ENCODE measurements around the gene VPS9D1.
A peak's percentile ranks its signal among the peaks of the same experiment; 100 is the strongest.

Gene VPS9D1

DNA sequence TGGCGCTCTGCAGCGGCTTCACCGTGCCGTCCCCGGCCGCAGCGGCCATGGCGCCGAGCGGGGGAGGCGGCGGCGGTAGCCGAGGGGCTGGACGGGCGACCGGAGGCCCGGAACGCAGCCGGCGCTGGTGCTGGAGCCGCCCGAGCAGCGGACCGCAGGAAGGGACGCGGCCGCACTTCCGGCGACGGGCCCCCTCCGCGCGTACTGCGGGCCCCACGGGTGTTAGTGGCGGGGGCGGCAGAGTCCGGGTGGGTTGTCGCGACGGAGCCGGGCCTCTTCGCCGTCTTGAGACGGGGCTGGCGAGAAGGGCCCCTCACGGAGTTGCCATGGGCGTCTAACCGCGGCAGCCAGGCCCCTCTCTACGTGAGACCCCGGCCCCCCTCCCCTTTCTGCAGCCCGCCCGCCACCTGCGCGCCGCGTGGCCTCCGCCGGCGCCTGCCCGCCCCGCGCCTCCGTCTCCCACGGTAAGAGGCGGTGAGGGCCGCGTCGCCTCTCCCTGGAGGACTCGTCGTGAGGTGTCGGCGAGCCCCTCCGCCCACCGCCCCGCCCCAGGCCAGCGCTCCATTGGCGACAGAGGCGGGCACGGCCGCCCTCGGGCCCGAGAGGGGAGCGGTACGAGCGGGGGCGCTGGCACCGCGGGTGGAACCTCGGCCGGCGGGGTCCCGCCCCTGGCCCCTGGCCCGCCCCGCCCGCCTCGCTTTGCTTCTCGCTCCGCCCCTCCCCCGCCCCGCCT is at the start of gene VPS9D1, which contains the start of gene ZNF276:
TSS of gene VPS9D1 (minus strand) at position 86 of the 733 bp plus-strand sequence. CDS start at position 49, 37 bp downstream.
TSS of gene ZNF276 (plus strand) at position 725 of the 733 bp plus-strand sequence. CDS start 104 bp downstream, outside the sequence.
- peak within 1 kb of the TSS; percentile 81 for H3K4me3 ChIP-seq (ENCODE audit: low read depth, low read length)
- H3K9ac ChIP-seq (ENCODE audit: low read depth, low read length): peak within 1 kb of the TSS; percentile 60
- no peaks in the 10 kb centered on the region for H3K9me3 ChIP-seq (ENCODE audit: control insufficient read depth, insufficient read depth, low read length)
- peaks cover 20% of the 10 kb centered on the region for H3K27me3 ChIP-seq (ENCODE audit: control insufficient read depth, insufficient read depth, low read length)
- peaks cover 2% of the 10 kb centered on the region for H3K4me1 ChIP-seq (ENCODE audit: control insufficient read depth, insufficient read depth, low read length)
- H3K36me3 ChIP-seq (ENCODE audit: control insufficient read depth, insufficient read depth, low read length): peaks cover 17% of the 10 kb centered on the region

- no peak overlapping the region for H3K4me3 ChIP-seq (ENCODE audit: low read depth, low read length)
- H3K4me1 ChIP-seq (ENCODE audit: control insufficient read depth, insufficient read depth, low read length): no peaks in the 10 kb centered on the region
- no peak overlapping the region for H3K9ac ChIP-seq (ENCODE audit: low read depth, low read length)
- peaks cover 69% of the 10 kb centered on the region for H3K36me3 ChIP-seq (ENCODE audit: control insufficient read depth, insufficient read depth, low read length)
- no peaks in the 10 kb centered on the region for H3K27me3 ChIP-seq (ENCODE audit: control insufficient read depth, insufficient read depth, low read length)
- H3K9me3 ChIP-seq (ENCODE audit: control insufficient read depth, insufficient read depth, low read length): no peaks in the 10 kb centered on the region
These were observed 49.7 kb upstream of the VPS9D1 start for GRCh38 chr16:89770367-89770766.

DNA sequence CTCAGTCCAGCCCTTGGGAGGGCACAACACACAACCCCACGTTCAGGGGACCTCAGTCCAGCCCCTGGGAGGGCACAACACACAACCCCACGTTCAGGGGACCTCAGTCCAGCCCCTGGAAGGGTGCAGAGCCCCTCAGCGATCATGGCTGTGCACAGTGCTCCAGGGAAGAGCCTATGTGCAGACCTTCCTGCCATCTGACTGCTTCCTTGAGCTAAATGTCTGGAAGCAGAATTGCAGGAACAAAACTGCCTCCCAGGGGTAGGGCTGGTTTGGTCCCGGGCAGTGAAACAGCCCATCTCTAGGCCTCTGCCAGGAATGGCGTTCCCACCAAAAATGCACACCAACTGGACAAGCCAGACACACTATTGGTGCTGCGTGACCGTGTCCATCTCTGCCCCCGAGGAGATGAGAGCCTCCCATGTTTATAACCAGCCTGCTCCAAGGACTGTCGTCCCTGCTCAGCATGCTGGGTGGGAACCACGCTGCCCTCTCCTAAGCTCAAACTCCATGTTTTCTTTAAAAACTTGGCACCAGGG is 44.7 kb upstream of the VPS9D1 start:
- peaks cover 75% of the 10 kb centered on the region for H3K36me3 ChIP-seq (ENCODE audit: control insufficient read depth, insufficient read depth, low read length)
- H3K4me3 ChIP-seq (ENCODE audit: low read depth, low read length): no peak overlapping the region
- H3K27me3 ChIP-seq (ENCODE audit: control insufficient read depth, insufficient read depth, low read length): no peaks in the 10 kb centered on the region
- H3K9ac ChIP-seq (ENCODE audit: low read depth, low read length): no peak overlapping the region
- no peaks in the 10 kb centered on the region for H3K9me3 ChIP-seq (ENCODE audit: control insufficient read depth, insufficient read depth, low read length)
- no peaks in the 10 kb centered on the region for H3K4me1 ChIP-seq (ENCODE audit: control insufficient read depth, insufficient read depth, low read length)

DNA sequence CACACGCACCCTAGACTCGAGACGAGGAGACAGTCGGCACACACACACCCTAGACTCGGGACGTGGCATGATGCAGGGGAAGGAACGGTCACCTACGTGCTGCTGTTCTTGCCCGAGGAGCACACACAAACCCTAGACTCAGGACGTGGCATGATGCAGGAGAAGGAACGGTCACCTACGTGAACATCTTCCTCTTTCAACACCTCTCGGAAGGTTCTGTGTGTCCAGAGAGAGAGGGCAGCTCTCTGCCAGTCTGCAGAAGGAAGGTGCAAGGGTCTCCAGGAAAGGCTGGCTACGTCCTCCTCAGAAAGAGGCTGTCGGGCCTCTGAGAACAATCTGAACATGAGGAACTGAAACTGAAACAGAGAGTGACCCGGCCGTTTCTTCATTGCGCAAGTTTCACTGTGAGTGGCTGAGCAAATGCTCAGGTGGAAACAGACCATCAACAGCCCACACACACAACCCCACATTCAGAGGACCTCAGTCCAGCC is 44.1 kb upstream of the VPS9D1 start:
- no peaks in the 10 kb centered on the region for H3K4me1 ChIP-seq (ENCODE audit: control insufficient read depth, insufficient read depth, low read length)
- H3K27me3 ChIP-seq (ENCODE audit: control insufficient read depth, insufficient read depth, low read length): no peaks in the 10 kb centered on the region
- H3K4me3 ChIP-seq (ENCODE audit: low read depth, low read length): no peak overlapping the region
- H3K9me3 ChIP-seq (ENCODE audit: control insufficient read depth, insufficient read depth, low read length): no peaks in the 10 kb centered on the region
- H3K9ac ChIP-seq (ENCODE audit: low read depth, low read length): no peak overlapping the region
- peaks cover 74% of the 10 kb centered on the region for H3K36me3 ChIP-seq (ENCODE audit: control insufficient read depth, insufficient read depth, low read length)

- Histone ChIP-seq H3K9ac (ENCODE audit: low read depth, low read length) (no peak overlapping the region), H3K36me3 (ENCODE audit: control insufficient read depth, insufficient read depth, low read length) (peaks cover 76% of the 10 kb centered on the region), H3K4me1 (ENCODE audit: control insufficient read depth, insufficient read depth, low read length) (no peaks in the 10 kb centered on the region), H3K27me3 (ENCODE audit: control insufficient read depth, insufficient read depth, low read length) (no peaks in the 10 kb centered on the region), H3K9me3 (ENCODE audit: control insufficient read depth, insufficient read depth, low read length) (no peaks in the 10 kb centered on the region), H3K4me3 (ENCODE audit: low read depth, low read length) (no peak overlapping the region)
These were observed 40.7 kb upstream of the VPS9D1 start for GRCh38 chr16:89761304-89761922.

DNA sequence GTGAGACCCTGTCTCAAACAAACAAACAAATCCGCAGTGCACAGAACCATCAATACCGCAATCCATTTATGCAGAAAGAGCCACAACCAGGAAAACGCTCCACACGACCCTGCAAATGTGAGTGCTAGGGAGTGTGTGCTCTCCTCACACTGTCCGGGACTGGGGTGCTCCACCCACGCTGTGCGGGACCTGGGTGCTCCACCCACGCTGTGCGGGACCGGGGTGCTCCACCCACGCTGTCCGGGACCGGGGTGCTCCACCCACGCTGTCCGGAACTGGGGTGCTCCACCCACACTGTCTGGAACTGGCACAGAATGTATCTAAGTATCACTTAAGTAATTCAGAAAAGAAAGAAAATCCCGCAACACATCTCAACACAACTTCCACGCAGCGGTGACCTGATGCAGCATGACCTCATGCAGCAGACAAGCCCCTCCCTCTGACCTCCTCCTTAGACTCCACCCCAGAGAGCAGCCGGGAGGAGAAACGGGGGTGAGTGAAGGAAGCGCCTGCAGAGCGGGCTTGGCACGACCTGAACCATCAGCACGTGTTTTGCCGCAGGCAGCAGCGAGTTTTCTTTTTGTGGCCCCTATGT is 39.1 kb upstream of the VPS9D1 start:
- H3K4me3 ChIP-seq (ENCODE audit: low read depth, low read length): no peak overlapping the region

DNA sequence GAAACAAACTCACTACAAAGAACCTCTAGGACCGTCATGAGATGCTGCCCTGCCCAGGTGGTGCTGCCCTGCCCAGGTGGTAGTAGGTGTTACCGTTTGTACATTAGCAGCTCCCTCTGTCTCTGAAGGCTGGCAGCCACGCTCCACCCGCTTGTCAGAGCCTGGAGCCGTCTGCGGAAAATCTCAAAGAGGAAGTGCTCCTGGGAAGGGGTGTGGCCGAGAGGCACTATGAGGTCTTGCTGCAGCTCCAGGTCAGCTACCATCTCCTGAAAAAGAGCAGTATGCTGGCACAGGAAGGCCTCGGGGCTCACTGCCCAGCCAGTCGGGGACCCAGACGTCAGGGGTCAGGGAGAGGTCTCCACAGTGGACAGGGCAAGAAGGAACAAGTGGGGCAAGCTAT is 28.9 kb upstream of the VPS9D1 start:
- Histone ChIP-seq H3K4me3 (ENCODE audit: low read depth, low read length) (no peak overlapping the region), H3K4me1 (ENCODE audit: control insufficient read depth, insufficient read depth, low read length) (no peaks in the 10 kb centered on the region), H3K36me3 (ENCODE audit: control insufficient read depth, insufficient read depth, low read length) (peaks cover 47% of the 10 kb centered on the region)

More for the DNA sequence above, 39.1 kb upstream of the VPS9D1 start:
- H3K4me1 ChIP-seq (ENCODE audit: control insufficient read depth, insufficient read depth, low read length): no peaks in the 10 kb centered on the region
- no peaks in the 10 kb centered on the region for H3K27me3 ChIP-seq (ENCODE audit: control insufficient read depth, insufficient read depth, low read length)
- H3K9ac ChIP-seq (ENCODE audit: low read depth, low read length): no peak overlapping the region
- H3K36me3 ChIP-seq (ENCODE audit: control insufficient read depth, insufficient read depth, low read length): peaks cover 69% of the 10 kb centered on the region
- H3K9me3 ChIP-seq (ENCODE audit: control insufficient read depth, insufficient read depth, low read length): no peaks in the 10 kb centered on the region

GRCh38 chr16:89748921-89749320 is 28.2 kb upstream of the VPS9D1 start:
- H3K4me3 ChIP-seq (ENCODE audit: low read depth, low read length): no peak overlapping the region
- H3K9ac ChIP-seq (ENCODE audit: low read depth, low read length): no peak overlapping the region
- H3K9me3 ChIP-seq (ENCODE audit: control insufficient read depth, insufficient read depth, low read length): no peaks in the 10 kb centered on the region
- no peaks in the 10 kb centered on the region for H3K27me3 ChIP-seq (ENCODE audit: control insufficient read depth, insufficient read depth, low read length)
- no peaks in the 10 kb centered on the region for H3K4me1 ChIP-seq (ENCODE audit: control insufficient read depth, insufficient read depth, low read length)
- H3K36me3 ChIP-seq (ENCODE audit: control insufficient read depth, insufficient read depth, low read length): peaks cover 53% of the 10 kb centered on the region

More for the DNA sequence above, 28.9 kb upstream of the VPS9D1 start:
- H3K9ac ChIP-seq (ENCODE audit: low read depth, low read length): no peak overlapping the region
- H3K27me3 ChIP-seq (ENCODE audit: control insufficient read depth, insufficient read depth, low read length): no peaks in the 10 kb centered on the region
- no peaks in the 10 kb centered on the region for H3K9me3 ChIP-seq (ENCODE audit: control insufficient read depth, insufficient read depth, low read length)

- H3K27me3 ChIP-seq (ENCODE audit: control insufficient read depth, insufficient read depth, low read length): no peaks in the 10 kb centered on the region
- H3K9me3 ChIP-seq (ENCODE audit: control insufficient read depth, insufficient read depth, low read length): no peaks in the 10 kb centered on the region
- no peak overlapping the region for H3K9ac ChIP-seq (ENCODE audit: low read depth, low read length)
- no peak overlapping the region for H3K4me3 ChIP-seq (ENCODE audit: low read depth, low read length)
- peaks cover 57% of the 10 kb centered on the region for H3K36me3 ChIP-seq (ENCODE audit: control insufficient read depth, insufficient read depth, low read length)
- no peaks in the 10 kb centered on the region for H3K4me1 ChIP-seq (ENCODE audit: control insufficient read depth, insufficient read depth, low read length)
These were observed 27.4 kb upstream of the VPS9D1 start for GRCh38 chr16:89748076-89748475.

DNA sequence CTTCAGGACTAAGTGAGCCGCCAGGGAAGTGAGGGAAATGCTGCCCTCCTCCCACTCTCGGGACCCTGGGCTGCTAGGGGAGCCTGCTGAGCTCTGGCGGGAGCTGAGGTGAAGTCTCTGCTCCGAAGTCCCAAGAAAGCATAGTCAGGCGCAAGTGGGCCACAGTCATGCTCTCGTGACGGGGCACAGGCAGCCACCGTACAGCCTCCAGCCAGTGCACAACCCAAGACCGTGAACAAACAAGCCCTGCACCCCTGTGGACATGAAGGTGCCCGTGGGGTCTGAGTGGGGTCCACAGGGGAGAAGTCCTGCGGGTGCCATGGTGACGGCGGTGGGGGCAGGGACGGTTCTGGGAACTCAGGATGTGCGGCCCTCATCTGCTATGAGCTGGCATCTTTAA is 25.3 kb upstream of the VPS9D1 start:
- no peaks in the 10 kb centered on the region for H3K4me1 ChIP-seq (ENCODE audit: control insufficient read depth, insufficient read depth, low read length)
- no peak overlapping the region for H3K9ac ChIP-seq (ENCODE audit: low read depth, low read length)
- H3K4me3 ChIP-seq (ENCODE audit: low read depth, low read length): no peak overlapping the region
- H3K9me3 ChIP-seq (ENCODE audit: control insufficient read depth, insufficient read depth, low read length): no peaks in the 10 kb centered on the region
- peaks cover 70% of the 10 kb centered on the region for H3K36me3 ChIP-seq (ENCODE audit: control insufficient read depth, insufficient read depth, low read length)
- H3K27me3 ChIP-seq (ENCODE audit: control insufficient read depth, insufficient read depth, low read length): no peaks in the 10 kb centered on the region

DNA sequence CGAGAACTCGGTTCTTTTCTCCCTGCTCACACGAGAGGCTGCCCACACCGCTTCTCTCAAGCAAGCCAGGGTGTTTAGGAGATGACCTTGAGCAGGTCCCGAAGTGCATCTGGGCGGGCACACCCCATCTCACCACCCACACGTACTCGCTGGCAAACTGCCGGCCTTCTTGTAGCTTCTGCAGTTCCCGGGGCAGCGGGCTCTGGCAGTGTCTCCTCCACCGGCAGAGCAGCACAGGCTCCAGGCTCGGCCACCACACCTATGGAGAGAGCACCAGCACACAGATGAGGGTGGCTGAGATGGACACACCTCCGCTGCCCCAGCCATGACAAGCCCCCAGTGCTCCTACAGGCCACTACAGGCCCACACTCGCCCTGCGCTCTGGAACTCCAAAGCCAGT is 24.1 kb upstream of the VPS9D1 start:
- H3K9me3 ChIP-seq (ENCODE audit: control insufficient read depth, insufficient read depth, low read length): no peaks in the 10 kb centered on the region
- no peaks in the 10 kb centered on the region for H3K4me1 ChIP-seq (ENCODE audit: control insufficient read depth, insufficient read depth, low read length)
- no peaks in the 10 kb centered on the region for H3K27me3 ChIP-seq (ENCODE audit: control insufficient read depth, insufficient read depth, low read length)
- no peak overlapping the region for H3K4me3 ChIP-seq (ENCODE audit: low read depth, low read length)
- H3K36me3 ChIP-seq (ENCODE audit: control insufficient read depth, insufficient read depth, low read length): peaks cover 70% of the 10 kb centered on the region
- no peak overlapping the region for H3K9ac ChIP-seq (ENCODE audit: low read depth, low read length)

Measured in iPS-15b (cell line).